HEK293T (cell line): Measurements from ENCODE around the gene MYL10.

Source experiments
- BHLHE40 ChIP-seq: fragments of 450-650 bp; IDR thresholded peaks from 2 replicates; pipeline ENCODE4 v1.6.1; 2016; ENCODE audit warnings: mild to moderate bottlenecking, moderate library complexity, borderline replicate concordance
- ELF4 ChIP-seq: fragments of 450-650 bp; IDR thresholded peaks from 2 replicates; pipeline ENCODE4 v1.6.1; 2017; ENCODE audit warnings: antibody characterized with exemption
- FOXA1 ChIP-seq: fragments of 450-650 bp; IDR thresholded peaks from 2 replicates; pipeline ENCODE4 v1.6.1; 2016; ENCODE audit warnings: mild to moderate bottlenecking
- FOXK2 ChIP-seq: fragments of 450-650 bp; IDR thresholded peaks from 2 replicates; pipeline ENCODE4 v1.6.1; 2016; ENCODE audit warnings: mild to moderate bottlenecking
- FOXM1 ChIP-seq: fragments of 450-650 bp; IDR thresholded peaks from 2 replicates; pipeline ENCODE4 v1.6.1; 2017; ENCODE audit warnings: mild to moderate bottlenecking, borderline replicate concordance
- HDGF ChIP-seq: fragments of 450-650 bp; IDR thresholded peaks from 2 replicates; pipeline ENCODE4 v1.6.1; 2017; ENCODE audit warnings: antibody characterized with exemption, borderline replicate concordance
- LEF1 ChIP-seq: fragments of 450-650 bp; IDR thresholded peaks from 2 replicates; pipeline ENCODE4 v1.6.1; 2017; ENCODE audit warnings: mild to moderate bottlenecking, borderline replicate concordance
- NFRKB ChIP-seq: fragments of 450-650 bp; IDR thresholded peaks from 2 replicates; pipeline ENCODE4 v1.6.1; 2016; ENCODE audit warnings: mild to moderate bottlenecking, moderate library complexity
- SP1 ChIP-seq: fragments of 450-650 bp; IDR thresholded peaks from 2 replicates; pipeline ENCODE4 v1.6.1; 2017
- SUZ12 ChIP-seq: fragments of 450-650 bp; IDR thresholded peaks from 2 replicates; pipeline ENCODE4 v1.6.1; 2016; ENCODE audit warnings: mild to moderate bottlenecking
- TARDBP ChIP-seq: fragments of 450-650 bp; IDR thresholded peaks from 2 replicates; pipeline ENCODE4 v1.6.1; 2016
- ZNF384 ChIP-seq: fragments of 450-650 bp; IDR thresholded peaks from 2 replicates; pipeline ENCODE4 v1.6.1; 2016
- TF ChIP-seq, protein P1 (sequence below): fragments of 450-650 bp; IDR thresholded peaks from 2 replicates; pipeline ENCODE4 v1.6.1; 2016

- TF ChIP-seq ELF4 (no peak), FOXA1 (no peak), ZNF384 (no peak), NFRKB (no peak), FOXM1 (no peak), SP1 (no peak), HDGF (no peak), SUZ12 (no peak), LEF1 (no peak), BHLHE40 (no peak), TARDBP (no peak), FOXK2 (no peak)
- TF ChIP-seq, protein P1, sequence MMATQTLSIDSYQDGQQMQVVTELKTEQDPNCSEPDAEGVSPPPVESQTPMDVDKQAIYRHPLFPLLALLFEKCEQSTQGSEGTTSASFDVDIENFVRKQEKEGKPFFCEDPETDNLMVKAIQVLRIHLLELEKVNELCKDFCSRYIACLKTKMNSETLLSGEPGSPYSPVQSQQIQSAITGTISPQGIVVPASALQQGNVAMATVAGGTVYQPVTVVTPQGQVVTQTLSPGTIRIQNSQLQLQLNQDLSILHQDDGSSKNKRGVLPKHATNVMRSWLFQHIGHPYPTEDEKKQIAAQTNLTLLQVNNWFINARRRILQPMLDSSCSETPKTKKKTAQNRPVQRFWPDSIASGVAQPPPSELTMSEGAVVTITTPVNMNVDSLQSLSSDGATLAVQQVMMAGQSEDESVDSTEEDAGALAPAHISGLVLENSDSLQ, result no peak
These were observed 56.9 kb downstream of the MYL10 start for GRCh38 chr7:101572156-101572555.
